ENCODE data around the gene FGF3. TPM values are rescaled to one million over a fixed set of nuclear protein-coding genes. Genes with fewer than 3 reads are reported as not detected.
A peak's percentile ranks its signal among the peaks of the same experiment; 100 is the strongest.

FGF3 gene
- total RNA-seq: not detected in 2 replicates
- long read RNA-seq: 0 reads

- H3K9me3 Mint-ChIP-seq: no peaks in the 10 kb centered on the region
- DNase-seq (ENCODE audit: low read depth, low spot score): no peak
- no peaks in the 10 kb centered on the region for H3K4me1 Mint-ChIP-seq
- H3K36me3 Mint-ChIP-seq (ENCODE audit: low read depth): no peaks in the 10 kb centered on the region
- no peak within 1 kb of the TSS for H3K4me3 Mint-ChIP-seq
- peaks cover 90% of the 10 kb centered on the region for H3K27me3 Mint-ChIP-seq (ENCODE audit: low read depth)
- no peak within 1 kb of the TSS for H3K27ac Mint-ChIP-seq (ENCODE audit: unreplicated experiment)
- no peak for TF ChIP-seq CTCF (conservative IDR thresholded peaks at IDR 0.05)
Measured at GRCh38 chr11:69818603-69819441, at the start of gene FGF3. TSS of gene FGF3 (minus strand) at chr11:69819416. CDS start at chr11:69818933, 483 bp downstream.

- no peaks in the 10 kb centered on the region for H3K36me3 Mint-ChIP-seq (ENCODE audit: low read depth)
- H3K4me3 Mint-ChIP-seq: no peak overlapping the region
- no peak for DNase-seq (ENCODE audit: low read depth, low spot score)
- H3K27me3 Mint-ChIP-seq (ENCODE audit: low read depth): peaks cover 38% of the 10 kb centered on the region
- peak overlapping the region; percentile 92 for H3K27ac Mint-ChIP-seq (ENCODE audit: unreplicated experiment)
- TF ChIP-seq CTCF (conservative IDR thresholded peaks at IDR 0.05): no peak
- H3K4me1 Mint-ChIP-seq: peaks cover 16% of the 10 kb centered on the region
- H3K9me3 Mint-ChIP-seq: peaks cover 2% of the 10 kb centered on the region
Measured at GRCh38 chr11:69868871-69869270, 49.7 kb upstream of the FGF3 start.

GRCh38 chr11:69868006-69868810 lies 49.0 kb upstream of the FGF3 start:
- Mint-ChIP-seq H3K27me3 (ENCODE audit: low read depth) (peaks cover 39% of the 10 kb centered on the region), H3K4me3 (no peak overlapping the region), H3K36me3 (ENCODE audit: low read depth) (no peaks in the 10 kb centered on the region), H3K9me3 (peaks cover 2% of the 10 kb centered on the region), H3K27ac (ENCODE audit: unreplicated experiment) (peak overlapping the region; percentile 92), H3K4me1 (peaks cover 19% of the 10 kb centered on the region)
- no peak for TF ChIP-seq CTCF (conservative IDR thresholded peaks at IDR 0.05)
- no peak for DNase-seq (ENCODE audit: low read depth, low spot score)

GRCh38 chr11:69867076-69868005 lies 48.1 kb upstream of the FGF3 start:
- Mint-ChIP-seq H3K4me1 (peaks cover 26% of the 10 kb centered on the region), H3K27me3 (ENCODE audit: low read depth) (peaks cover 43% of the 10 kb centered on the region), H3K4me3 (no peak overlapping the region), H3K9me3 (no peaks in the 10 kb centered on the region), H3K27ac (ENCODE audit: unreplicated experiment) (no peak overlapping the region), H3K36me3 (ENCODE audit: low read depth) (no peaks in the 10 kb centered on the region)
- no peak for DNase-seq (ENCODE audit: low read depth, low spot score)
- no peak for TF ChIP-seq CTCF (conservative IDR thresholded peaks at IDR 0.05)

- TF ChIP-seq CTCF (conservative IDR thresholded peaks at IDR 0.05): no peak
- DNase-seq (ENCODE audit: low read depth, low spot score): no peak
- no peak overlapping the region for H3K27ac Mint-ChIP-seq (ENCODE audit: unreplicated experiment)
- H3K36me3 Mint-ChIP-seq (ENCODE audit: low read depth): no peaks in the 10 kb centered on the region
- H3K9me3 Mint-ChIP-seq: no peaks in the 10 kb centered on the region
- peaks cover 28% of the 10 kb centered on the region for H3K4me1 Mint-ChIP-seq
- no peak overlapping the region for H3K4me3 Mint-ChIP-seq
- H3K27me3 Mint-ChIP-seq (ENCODE audit: low read depth): peaks cover 49% of the 10 kb centered on the region
Measured at GRCh38 chr11:69866648-69867047, 47.4 kb upstream of the FGF3 start.

All from neural crest cell (in vitro differentiated cells).